HTERT RPE-1 (cell line): ENCODE data around the gene NAXD.
"Not testable (repeated sequence)": the region's sequence is repeated elsewhere in the genome, so short reads cannot be mapped to it uniquely, and the experiment has no call there.

Source experiments
- in situ Hi-C: fragments of 300-500 bp; cut with MboI; formaldehyde crosslinking; loops from 4 replicates; pipeline ENCODE4 v1.14.3; 2020; ENCODE audit warnings: low sequenced_read_pairs

NAXD gene

GRCh38 chr13:110627761-110628476 lies 12.6 kb downstream of the NAXD start:
- in situ Hi-C loops, result no loop called here

GRCh38 chr13:110628477-110628793 lies 13.1 kb downstream of the NAXD start:
- in situ Hi-C loops, result no loop called here

DNA sequence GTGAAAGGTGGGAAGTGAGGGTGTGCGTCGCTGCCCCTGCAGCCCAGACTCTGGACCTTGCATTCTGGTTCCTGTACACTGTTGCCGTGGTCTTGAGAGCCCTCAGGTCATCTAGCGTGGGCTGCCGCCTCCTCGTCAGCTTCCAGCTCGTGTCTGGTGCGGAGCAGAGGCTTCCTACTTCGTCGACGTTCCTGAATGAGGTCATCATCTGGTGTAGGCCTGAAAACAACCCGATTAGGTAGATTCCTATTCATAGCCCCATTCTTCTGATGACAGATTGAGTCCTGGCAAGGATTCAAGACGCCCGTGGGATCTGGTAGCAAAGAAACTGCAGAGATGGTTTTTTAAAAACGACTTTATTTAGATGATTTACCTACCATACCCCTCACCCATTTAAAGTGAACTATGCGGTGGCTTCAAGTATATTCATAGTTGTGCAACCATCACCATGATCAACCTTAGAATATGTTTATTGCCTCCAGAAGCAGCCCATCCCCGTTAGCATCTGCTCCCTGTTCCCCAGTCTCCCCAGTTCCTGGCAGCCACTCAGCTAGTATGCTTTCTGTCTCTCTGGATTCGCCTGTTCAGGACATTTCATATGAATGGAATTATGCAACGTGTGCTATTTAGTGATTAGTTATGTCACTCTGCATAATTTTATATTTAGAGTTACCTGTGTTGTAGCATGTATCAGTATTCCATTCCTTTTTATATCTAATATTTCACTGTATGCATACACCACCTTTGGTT lies 13.8 kb downstream of the NAXD start:
- in situ Hi-C loops, result no loop called here

DNA sequence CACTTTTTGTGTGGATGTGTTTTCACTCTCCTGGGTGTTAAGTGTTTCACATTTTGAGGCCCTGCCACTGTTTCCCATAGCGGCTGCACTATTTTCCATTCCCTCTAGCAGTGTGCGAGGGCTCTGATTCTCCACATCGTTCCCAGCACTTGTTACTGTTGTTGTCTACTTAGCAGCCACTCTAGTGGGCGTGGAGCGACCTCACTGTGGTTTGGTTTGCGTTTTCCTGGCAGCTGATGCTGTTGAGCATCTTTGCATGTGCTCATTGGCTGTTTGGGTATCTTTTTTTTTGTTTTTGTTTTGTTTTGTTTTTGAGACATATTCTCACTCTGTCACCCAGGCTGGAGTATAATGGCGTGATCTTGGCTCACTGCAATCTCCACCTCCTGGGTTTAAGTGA lies 14.4 kb downstream of the NAXD start:
- in situ Hi-C loops, result no loop called here

DNA sequence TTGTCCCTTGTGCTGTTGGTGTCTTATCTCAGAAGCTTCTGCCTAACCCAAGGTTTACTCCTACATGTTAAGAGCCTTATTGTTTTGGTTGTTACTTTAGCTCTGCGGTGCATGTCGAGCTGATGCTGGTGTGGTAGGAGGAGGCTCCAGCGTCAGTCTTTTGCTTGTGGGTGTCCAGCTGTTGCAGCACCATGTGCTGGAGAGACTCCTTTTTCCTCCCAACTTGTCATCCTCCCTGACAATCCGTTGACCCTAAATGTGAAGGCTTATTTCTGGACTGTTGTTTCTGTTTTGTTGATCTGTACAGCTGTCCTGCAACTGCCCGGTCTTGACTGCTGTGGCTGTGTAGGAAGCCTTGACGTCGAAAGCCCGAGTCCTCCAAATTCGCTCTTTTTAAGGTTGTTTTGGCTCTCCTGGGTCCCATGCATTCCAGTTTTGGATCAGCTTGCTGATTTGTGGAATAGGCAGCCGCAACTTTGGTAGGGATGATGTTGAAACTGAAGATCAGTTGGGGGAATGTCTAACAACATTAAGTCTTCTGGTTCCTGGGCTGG lies 15.3 kb downstream of the NAXD start:
- in situ Hi-C loops, result no loop called here

DNA sequence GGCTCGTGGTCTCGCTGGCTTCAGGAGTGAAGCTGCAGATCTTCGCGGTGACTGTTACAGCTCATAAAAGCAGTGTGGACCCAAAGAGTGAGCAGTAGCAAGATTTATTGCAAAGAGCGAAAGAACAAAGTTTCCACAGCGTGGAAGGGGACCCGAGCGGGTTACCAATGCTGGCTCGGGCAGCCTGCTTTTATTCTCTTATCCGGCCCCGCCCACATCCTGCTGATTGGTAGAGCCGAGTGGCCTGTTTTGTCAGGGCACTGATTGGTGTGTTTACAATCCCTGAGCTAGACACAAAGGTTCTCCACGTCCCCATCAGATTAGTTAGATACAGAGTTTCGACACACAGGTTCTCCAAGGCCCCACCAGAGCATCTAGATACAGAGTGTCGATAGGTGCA lies 16.9 kb downstream of the NAXD start:
- in situ Hi-C loops, result not testable (repeated sequence)

GRCh38 chr13:110633776-110634175 lies 18.4 kb downstream of the NAXD start:
- in situ Hi-C loops, result no loop called here

GRCh38 chr13:110634558-110634957 lies 19.2 kb downstream of the NAXD start:
- in situ Hi-C loops, result no loop called here

DNA sequence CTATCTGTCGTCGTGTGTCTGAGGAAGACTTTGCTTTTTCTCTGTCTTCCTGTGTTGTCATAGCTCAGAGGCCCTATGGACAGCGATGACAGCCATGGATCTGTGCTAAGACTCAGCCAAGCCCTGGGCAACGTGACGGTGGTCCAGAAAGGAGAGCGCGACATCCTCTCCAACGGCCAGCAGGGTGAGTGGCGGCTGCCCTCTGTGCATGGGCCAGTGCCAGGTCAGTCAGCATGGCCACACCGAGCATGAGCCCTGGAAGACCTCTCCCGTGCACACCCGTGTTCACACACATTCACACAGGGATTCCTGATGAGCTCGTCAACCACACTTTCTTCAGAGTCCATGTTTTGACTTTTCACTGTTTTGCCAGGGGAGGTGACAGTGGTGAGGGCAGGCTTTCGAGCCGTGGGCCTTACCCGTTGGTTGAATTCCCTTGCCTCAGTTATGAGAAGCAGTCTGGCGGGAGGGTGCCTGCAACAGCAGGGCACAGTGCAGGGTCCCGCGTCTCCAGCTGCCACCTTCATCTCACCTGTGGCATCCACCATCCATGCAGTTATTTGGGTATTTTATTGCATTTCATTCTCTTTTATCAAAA lies 20.2 kb downstream of the NAXD start:
- in situ Hi-C loops, result no loop called here

DNA sequence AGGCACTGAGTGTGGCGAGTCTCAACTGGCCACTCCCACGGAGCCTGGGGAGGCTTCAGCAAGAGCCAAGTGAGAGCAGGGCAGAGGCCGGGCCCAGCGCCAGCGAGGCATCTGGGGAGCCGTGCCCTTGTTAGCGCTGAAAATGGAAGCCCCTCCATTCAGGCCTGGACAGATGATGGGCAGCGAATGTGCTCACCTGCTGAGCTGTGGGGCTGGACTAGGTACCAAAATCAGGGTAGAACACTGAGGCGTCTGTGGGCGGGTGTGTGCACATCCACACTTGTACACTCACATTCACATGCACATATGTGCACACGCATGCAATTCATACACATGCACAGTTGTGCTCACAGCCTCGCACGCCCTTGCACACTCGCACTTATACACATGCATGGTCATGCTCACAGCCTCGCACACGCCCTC lies 20.7 kb downstream of the NAXD start:
- in situ Hi-C loops, result no loop called here

DNA sequence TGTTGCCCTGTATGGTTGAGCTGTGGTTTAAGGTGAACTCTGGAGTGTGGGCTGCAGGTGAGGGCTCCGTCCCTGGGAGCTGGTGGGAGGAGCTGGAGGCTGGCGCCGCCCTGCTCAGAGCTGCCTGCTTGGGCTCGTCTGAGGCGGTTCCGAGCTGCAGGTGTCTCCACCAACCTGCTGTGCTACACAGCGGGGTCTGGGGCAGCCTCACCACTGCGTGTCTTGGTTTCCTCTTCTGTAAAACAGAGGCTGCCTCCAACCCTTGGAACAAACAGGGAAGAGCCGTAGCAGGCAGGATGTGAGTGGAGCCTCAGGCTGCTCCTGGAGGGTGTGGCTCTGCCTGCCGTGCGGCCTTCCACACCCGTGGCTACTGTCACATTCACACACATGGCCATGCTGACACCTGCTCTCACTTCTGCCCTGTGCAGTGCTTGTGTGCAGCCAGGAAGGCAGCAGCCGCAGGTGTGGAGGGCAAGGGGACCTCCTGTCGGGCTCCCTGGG lies 21.4 kb downstream of the NAXD start:
- in situ Hi-C loops, result no loop called here

GRCh38 chr13:110637275-110637674 lies 21.9 kb downstream of the NAXD start:
- in situ Hi-C loops, result no loop called here

- in situ Hi-C loops, result no loop called here
Measured at GRCh38 chr13:110637747-110638146, 22.4 kb downstream of the NAXD start.

DNA sequence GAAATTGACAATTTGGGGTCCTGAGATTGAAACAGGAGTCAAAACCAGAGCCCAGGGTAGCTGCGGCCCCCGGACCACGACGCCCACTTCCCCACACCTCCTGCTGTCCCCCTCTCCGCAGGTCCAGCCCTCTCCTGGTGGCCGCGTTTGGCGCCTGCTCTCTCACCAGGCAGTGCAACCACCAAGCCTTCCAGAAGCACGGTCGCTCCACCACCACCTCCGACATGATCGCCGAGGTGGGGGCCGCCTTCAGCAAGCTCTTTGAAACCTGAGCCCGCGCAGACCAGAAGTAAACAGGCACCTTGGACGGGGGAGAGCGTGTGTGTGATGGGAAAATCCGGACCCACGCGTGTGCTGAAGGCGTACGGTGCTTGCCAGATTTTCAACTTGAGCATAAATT lies 22.9 kb downstream of the NAXD start:
- in situ Hi-C loops, result no loop called here

GRCh38 chr13:110638814-110639806 lies 23.8 kb downstream of the NAXD start:
- in situ Hi-C loops, result no loop called here

- in situ Hi-C loops, result no loop called here
Measured at GRCh38 chr13:110639935-110640334, 24.6 kb downstream of the NAXD start.

GRCh38 chr13:110640591-110641029 lies 25.3 kb downstream of the NAXD start:
- in situ Hi-C loops, result no loop called here

DNA sequence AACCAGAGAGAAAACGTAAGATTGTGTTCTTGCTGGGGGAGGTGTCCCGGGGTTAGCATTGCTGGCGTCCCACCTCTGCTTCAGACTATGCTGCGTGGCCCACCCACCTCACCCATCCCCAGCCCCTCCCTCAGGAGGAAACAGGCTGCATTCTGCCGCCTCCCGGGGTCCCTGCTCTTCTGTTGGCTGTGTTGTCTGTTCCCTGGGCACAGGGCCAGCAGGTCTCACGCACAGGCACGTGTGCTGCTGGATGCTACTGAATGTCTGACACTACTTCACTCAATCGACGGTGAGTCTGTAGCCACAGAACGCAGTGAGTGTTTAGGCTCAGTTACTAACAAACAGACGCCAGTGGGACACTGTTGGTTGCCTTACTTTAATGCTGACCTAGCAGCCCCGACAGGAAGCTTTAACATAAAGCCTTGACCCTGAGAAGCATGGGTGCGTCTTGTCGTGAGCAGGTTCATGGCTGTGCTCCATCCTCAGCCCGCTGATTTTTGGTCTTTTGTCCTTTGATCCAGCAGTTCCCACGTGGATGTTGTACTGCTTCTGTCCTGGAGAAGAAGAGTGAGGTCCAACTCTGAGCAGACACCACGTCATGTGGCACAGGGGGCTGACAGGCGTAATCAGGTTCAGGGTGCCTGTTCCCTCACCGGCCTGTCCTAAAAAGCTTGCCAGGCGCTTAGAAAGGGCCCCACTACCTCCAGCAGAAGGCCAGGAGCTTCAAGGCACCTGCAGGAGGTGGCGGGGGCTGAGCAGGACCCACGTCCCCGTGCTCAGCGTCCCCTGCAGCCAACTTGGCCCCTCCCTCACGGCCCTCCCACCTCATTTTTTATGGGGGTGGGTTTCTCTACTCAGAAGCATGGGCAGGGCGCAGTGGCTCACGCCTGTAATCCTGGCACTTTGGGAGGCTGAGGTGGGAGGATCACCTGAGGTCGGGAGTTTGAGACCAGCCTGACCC lies 26.0 kb downstream of the NAXD start:
- in situ Hi-C loops, result no loop called here

GRCh38 chr13:110642291-110642981 lies 27.1 kb downstream of the NAXD start:
- in situ Hi-C loops, result no loop called here
